Measurements from ENCODE around the gene PCDHGA1. TPM values are rescaled to one million over a fixed set of nuclear protein-coding genes. Genes with fewer than 3 reads are reported as not detected.

The PCDHGA1 gene
- total and polyA plus RNA-seq, 2 donors (not counting 1 experiment from before 2014, with no cell fraction given): 0.06 to 0.64 TPM

- WGBS (ENCODE audit: insufficient coverage): 42% methylated on average over 19 of the region's 22 CpGs
- Mint-ChIP-seq H3K27me3 (peaks cover 34% of the 10 kb centered on the region), H3K9me3 (ENCODE audit: insufficient read depth) (no peaks in the 10 kb centered on the region), H3K4me1 (peaks cover 18% of the 10 kb centered on the region), H3K27ac (no peak overlapping the region), H3K4me3 (no peak overlapping the region)
- no peak overlapping the region for H3K4me3 ChIP-seq (ENCODE audit: control extremely low read depth in 1 of 5, extremely low read depth in 1 of 5, insufficient read depth in 1 of 5, low read depth in 2 of 5, low read length in 4 of 5)
- H3K9ac ChIP-seq (ENCODE audit: low read length): no peak overlapping the region
- H2AFZ ChIP-seq (ENCODE audit: insufficient read depth, low read depth, low read length, poor library complexity, severe bottlenecking): no peak overlapping the region
- no peak for ATAC-seq (ENCODE audit: low read depth)
- peaks cover 0 to 16% (median 0%) of the 10 kb centered on the region in 3 donors for H3K9me3 ChIP-seq (ENCODE audit: control extremely low read depth in 1 of 3, control insufficient read depth in 2 of 3, insufficient read depth in 1 of 3, low read length in 2 of 3)
- H3K79me2 ChIP-seq (ENCODE audit: control insufficient read depth, insufficient read depth, low read length): no peaks in the 10 kb centered on the region
- no peak for TF ChIP-seq EZH2 (IDR thresholded peaks at IDR 0.05; ENCODE audit: borderline replicate concordance, insufficient read depth, low read depth, low read length, poor library complexity, severe bottlenecking)
- TF ChIP-seq CTCF (IDR thresholded peaks at IDR 0.05): no peak
- H4K20me1 ChIP-seq (ENCODE audit: control insufficient read depth, insufficient read depth, low read length, poor library complexity, severe bottlenecking): no peaks in the 10 kb centered on the region
- H3K36me3 ChIP-seq (replicated peaks in 1 of 2; ENCODE audit: control extremely low read depth in 1 of 2, control insufficient read depth in 1 of 2, extremely low read depth in 1 of 2, insufficient read depth in 2 of 2, low read length in 1 of 2): no peaks in the 10 kb centered on the region
- CTCF ChIA-PET: interaction anchor here (0.7 to 2.7 kb wide), 2 partner anchors 18 to 124 kb away, joined by 3 to 13 read pairs; partner anchors contain the start of gene DIAPH1
- peaks cover 17 to 21% of the 10 kb centered on the region in 2 donors for H3K4me1 ChIP-seq (ENCODE audit: control insufficient read depth in 2 of 2, insufficient read depth in 2 of 2, low read length in 2 of 2)
- no peak for DNase-seq
- H3K27me3 ChIP-seq (replicated peaks in 1 of 4; ENCODE audit: control extremely low read depth in 1 of 4, control insufficient read depth in 3 of 4, insufficient read depth in 4 of 4, low read length in 3 of 4): peaks cover 0 to 48% (median 18%) of the 10 kb centered on the region in 4 experiments
- H3K4me2 ChIP-seq (replicated peaks; ENCODE audit: low read depth, low read length, poor library complexity, severe bottlenecking): no peak overlapping the region
- H3K27ac ChIP-seq (ENCODE audit: low read length in 2 of 2): no peak overlapping the region
- intact Hi-C loops (cut with micrococcal nuclease): no loop called here
- POLR2A ChIA-PET: no interaction called here
These were observed 164.6 kb downstream of the PCDHGA1 start for GRCh38 chr5:141494761-141495452.

GRCh38 chr5:141495453-141495811 lies 165.1 kb downstream of the PCDHGA1 start:
- Histone ChIP-seq H3K4me2 (replicated peaks; ENCODE audit: low read depth, low read length, poor library complexity, severe bottlenecking) (no peak overlapping the region), H3K9ac (ENCODE audit: low read length) (no peak overlapping the region), H3K36me3 (replicated peaks in 1 of 2; ENCODE audit: control extremely low read depth in 1 of 2, control insufficient read depth in 1 of 2, extremely low read depth in 1 of 2, insufficient read depth in 2 of 2, low read length in 1 of 2) (no peaks in the 10 kb centered on the region), H3K4me1 (ENCODE audit: control insufficient read depth in 2 of 2, insufficient read depth in 2 of 2, low read length in 2 of 2) (peaks cover 17 to 21% of the 10 kb centered on the region in 2 donors), H3K79me2 (ENCODE audit: control insufficient read depth, insufficient read depth, low read length) (no peaks in the 10 kb centered on the region), H2AFZ (ENCODE audit: insufficient read depth, low read depth, low read length, poor library complexity, severe bottlenecking) (no peak overlapping the region), H3K4me3 (ENCODE audit: control extremely low read depth in 1 of 5, extremely low read depth in 1 of 5, insufficient read depth in 1 of 5, low read depth in 2 of 5, low read length in 4 of 5) (no peak overlapping the region), H3K27me3 (replicated peaks in 1 of 4; ENCODE audit: control extremely low read depth in 1 of 4, control insufficient read depth in 3 of 4, insufficient read depth in 4 of 4, low read length in 3 of 4) (peaks cover 0 to 43% (median 16%) of the 10 kb centered on the region in 4 experiments), H4K20me1 (ENCODE audit: control insufficient read depth, insufficient read depth, low read length, poor library complexity, severe bottlenecking) (no peaks in the 10 kb centered on the region), H3K9me3 (ENCODE audit: control extremely low read depth in 1 of 3, control insufficient read depth in 2 of 3, insufficient read depth in 1 of 3, low read length in 2 of 3) (peaks cover 0 to 16% (median 0%) of the 10 kb centered on the region in 3 donors), H3K27ac (ENCODE audit: low read length in 2 of 2) (no peak overlapping the region)
- Mint-ChIP-seq H3K27ac (no peak overlapping the region), H3K4me3 (no peak overlapping the region), H3K27me3 (peaks cover 29% of the 10 kb centered on the region), H3K4me1 (peaks cover 18% of the 10 kb centered on the region), H3K9me3 (ENCODE audit: insufficient read depth) (no peaks in the 10 kb centered on the region)
- intact Hi-C loops (cut with micrococcal nuclease): no loop called here
- CTCF ChIA-PET: no interaction called here
- DNase-seq: no peak
- POLR2A ChIA-PET: no interaction called here
- no peak for TF ChIP-seq EZH2 (IDR thresholded peaks at IDR 0.05; ENCODE audit: borderline replicate concordance, insufficient read depth, low read depth, low read length, poor library complexity, severe bottlenecking)
- no peak for TF ChIP-seq CTCF (IDR thresholded peaks at IDR 0.05)
- no peak for ATAC-seq (ENCODE audit: low read depth)
- 83% methylated on average over 6 of the region's 8 CpGs for WGBS (ENCODE audit: insufficient coverage)
